H9 (cell line): Measurements from ENCODE around the gene SRGAP1. TPM values are rescaled to one million over a fixed set of nuclear protein-coding genes. Genes with fewer than 3 reads are reported as not detected.

Experiments used
- DNase-seq: peaks from one replicate; pipeline ENCODE4 v3.0.0-alpha.2; 2017
- H2AFZ ChIP-seq: one replicate; pipeline ENCODE4 v1.6.1; 2013; ENCODE audit warnings: mild to moderate bottlenecking, low read length, control low read depth, moderate library complexity
- H2AK5ac ChIP-seq: 2 replicates; pipeline ENCODE4 v1.6.1; 2013; ENCODE audit warnings: low read length, control low read depth, mixed read lengths; ENCODE audit not compliant: insufficient read length
- H2BK120ac ChIP-seq: one replicate; pipeline ENCODE4 v1.6.1; 2013; ENCODE audit warnings: low read depth, mild to moderate bottlenecking, low read length, control low read depth, inconsistent platforms; ENCODE audit not compliant: poor library complexity, severe bottlenecking
- H2BK12ac ChIP-seq: 2 replicates; pipeline ENCODE4 v1.6.1; 2013; ENCODE audit warnings: low read length, control low read depth, mixed read lengths, low read depth; ENCODE audit not compliant: insufficient read length
- H2BK15ac ChIP-seq: 2 replicates; pipeline ENCODE4 v1.6.1; 2013; ENCODE audit warnings: low read depth, low read length, control low read depth
- H2BK20ac ChIP-seq: one replicate; pipeline ENCODE4 v1.6.1; 2013; ENCODE audit warnings: low read depth, mild to moderate bottlenecking, low read length, control low read depth, inconsistent platforms; ENCODE audit not compliant: poor library complexity, severe bottlenecking
- H2BK5ac ChIP-seq: 2 replicates; pipeline ENCODE4 v1.6.1; 2013; ENCODE audit warnings: low read length, control low read depth, mixed read lengths; ENCODE audit not compliant: insufficient read length
- H3K14ac ChIP-seq: 2 replicates; pipeline ENCODE4 v1.6.1; 2013; ENCODE audit warnings: low read length, control low read depth; ENCODE audit not compliant: insufficient read depth
- H3K18ac ChIP-seq: 2 replicates; pipeline ENCODE4 v1.6.1; 2013; ENCODE audit warnings: low read depth, mild to moderate bottlenecking, mixed read lengths, low read length, control low read depth; ENCODE audit not compliant: insufficient read length
- H3K23ac ChIP-seq: 2 replicates; pipeline ENCODE4 v1.6.1; 2013; ENCODE audit warnings: low read length, control low read depth, mixed read lengths, low read depth; ENCODE audit not compliant: insufficient read length
- H3K23me2 ChIP-seq: 2 replicates; pipeline ENCODE4 v1.6.1; 2013; ENCODE audit warnings: low read depth, mild to moderate bottlenecking, mixed read lengths, low read length, control low read depth; ENCODE audit not compliant: insufficient read length, poor library complexity, severe bottlenecking
- H3K27ac ChIP-seq: 2 replicates; pipeline ENCODE4 v1.5.1; 2013; ENCODE audit warnings: low read length, control low read depth, mixed read lengths, low read depth; ENCODE audit not compliant: insufficient read length
- H3K27me3 ChIP-seq: 2 replicates; pipeline ENCODE4 v1.6.1; 2013; ENCODE audit warnings: low read length, control low read depth, inconsistent platforms; ENCODE audit not compliant: insufficient read depth
- H3K4ac ChIP-seq: 2 replicates; pipeline ENCODE4 v1.6.1; 2013; ENCODE audit warnings: low read depth, mild to moderate bottlenecking, control low read depth, inconsistent platforms, low read length, moderate library complexity
- H3K4me1 ChIP-seq: 2 replicates; pipeline ENCODE4 v1.6.1; 2013; ENCODE audit warnings: low read length, control low read depth, inconsistent platforms; ENCODE audit not compliant: insufficient read depth
- H3K4me2 ChIP-seq: 2 replicates; pipeline ENCODE4 v1.6.1; 2013; ENCODE audit warnings: low read length, control low read depth, mixed read lengths; ENCODE audit not compliant: insufficient read length, insufficient read depth
- H3K56ac ChIP-seq: 2 replicates; pipeline ENCODE4 v1.6.1; 2013; ENCODE audit warnings: low read depth, mild to moderate bottlenecking, mixed read lengths, low read length, control low read depth; ENCODE audit not compliant: insufficient read length
- H3K79me1 ChIP-seq: 2 replicates; pipeline ENCODE4 v1.6.1; 2013; ENCODE audit warnings: low read depth, mild to moderate bottlenecking, moderate library complexity, low read length, control low read depth, inconsistent platforms; ENCODE audit not compliant: insufficient read depth, poor library complexity, severe bottlenecking
- H3K79me2 ChIP-seq: 2 replicates; pipeline ENCODE4 v1.6.1; 2013; ENCODE audit warnings: low read length, control low read depth, inconsistent platforms; ENCODE audit not compliant: insufficient read depth
- H3K9ac ChIP-seq: 2 replicates; pipeline ENCODE4 v1.6.1; 2013; ENCODE audit warnings: low read length, control low read depth, mixed read lengths; ENCODE audit not compliant: insufficient read length; ENCODE audit errors: extremely low read depth
- H3K9me3 ChIP-seq: one replicate; pipeline ENCODE4 v1.6.1; 2013; ENCODE audit warnings: low read depth, low read length, inconsistent platforms; ENCODE audit not compliant: control insufficient read depth
- H3T11ph ChIP-seq: one replicate; pipeline ENCODE4 v1.6.1; 2013; ENCODE audit warnings: mild to moderate bottlenecking, low read length, control low read depth, inconsistent platforms
- H4K20me1 ChIP-seq: one replicate; pipeline ENCODE4 v1.6.1; 2013; ENCODE audit not compliant: control insufficient read depth, insufficient read length, insufficient read depth
- H4K5ac ChIP-seq: 2 replicates; pipeline ENCODE4 v1.6.1; 2013; ENCODE audit warnings: low read depth, mild to moderate bottlenecking, mixed read lengths, low read length, control low read depth; ENCODE audit not compliant: insufficient read length
- H4K8ac ChIP-seq: replicated peaks from 2 replicates; pipeline ENCODE4 v1.6.1; 2013; ENCODE audit warnings: low read length, control low read depth, mixed read lengths, low read depth; ENCODE audit not compliant: insufficient read length
- H4K91ac ChIP-seq: 2 replicates; pipeline ENCODE4 v1.6.1; 2013; ENCODE audit warnings: low read depth, mild to moderate bottlenecking, moderate library complexity, mixed read lengths, low read length, control low read depth; ENCODE audit not compliant: insufficient read length
- H3K27ac Mint-ChIP-seq, 3 experiments: 2 replicates in 2 of 3; 3 replicates in 1 of 3; pipeline ENCODE4 v1.8.0; 2020 to 2021; ENCODE audit warnings: mixed read lengths in 3 of 3, mild to moderate bottlenecking in 1 of 3, moderate library complexity in 1 of 3
- H3K27me3 Mint-ChIP-seq: 2 replicates; pipeline ENCODE4 v1.8.0; 2021; ENCODE audit warnings: low read depth, mild to moderate bottlenecking, moderate library complexity, mixed read lengths
- H3K36me3 Mint-ChIP-seq, 3 experiments: 2 replicates in 2 of 3; 3 replicates in 1 of 3; pipeline ENCODE4 v1.8.0; 2020 to 2021; ENCODE audit warnings: low read depth in 3 of 3, mixed read lengths in 3 of 3; ENCODE audit not compliant: insufficient read depth in 1 of 3
- H3K4me1 Mint-ChIP-seq, 2 experiments: 2 replicates each; pipeline ENCODE4 v1.8.0; 2020; ENCODE audit warnings: mixed read lengths in 2 of 2
- H3K4me3 Mint-ChIP-seq, 2 experiments: 2 replicates in 1 of 2; 3 replicates in 1 of 2; pipeline ENCODE4 v1.8.0; 2020 to 2021; ENCODE audit warnings: mild to moderate bottlenecking in 2 of 2, mixed read lengths in 2 of 2, moderate library complexity in 1 of 2
- H3K9me3 Mint-ChIP-seq, 2 experiments: 2 replicates in 1 of 2; 3 replicates in 1 of 2; pipeline ENCODE4 v1.8.0; 2020; ENCODE audit warnings: mild to moderate bottlenecking in 2 of 2, mixed read lengths in 2 of 2, moderate library complexity in 1 of 2
- WGBS: extraction: QIAGEN DNeasy Blood & Tissue Kit; methylation state at CpG from one replicate; pipeline ENCODE4 v1.1.7; 2013; ENCODE audit warnings: missing lambda C conversion rate, low lambda C conversion rate, mixed read lengths; ENCODE audit not compliant: insufficient read length; ENCODE audit errors: extremely low coverage; 5-methylcytosine and 5-hydroxymethylcytosine counted together
- total RNA-seq: library from RNA; stranded (reverse); gene quantifications from 2 replicates; pipeline ENCODE4 v1.2.1, GENCODE V29; 2021
- TF ChIP-seq, protein P1 (sequence below): fragments of 200-600 bp; sonication (generic); conservative IDR thresholded peaks from 3 replicates; pipeline ENCODE4 v1.8.0; 2021; ENCODE audit warnings: antibody characterized with exemption, mild to moderate bottlenecking

SRGAP1 gene
- total RNA-seq, 1 experiment from 2014 or later = 4.8 TPM

DNA sequence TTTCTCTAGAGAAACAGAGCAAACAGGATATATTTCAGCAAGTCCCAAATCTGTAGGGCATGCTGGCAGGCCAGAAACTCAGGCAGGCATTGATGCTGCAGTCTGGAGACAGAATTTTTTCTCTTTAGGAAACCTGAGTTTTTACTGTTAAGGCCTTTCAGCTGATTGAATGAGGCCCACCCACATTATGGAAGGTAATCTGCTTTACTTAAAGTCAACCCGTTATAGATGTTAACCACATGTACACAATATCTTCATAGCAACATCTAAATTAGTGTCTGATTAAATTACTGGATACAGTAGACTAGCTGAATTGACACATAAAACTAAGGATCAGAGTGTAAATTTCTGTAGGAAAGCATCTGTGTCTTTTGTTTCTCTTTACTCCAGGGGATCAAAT, 65.2 kb downstream of the SRGAP1 start:
- Mint-ChIP-seq H3K9me3 (peaks cover 3% of the 10 kb centered on the region in 2 experiments; a peak in 3 of 5 replicates), H3K4me3 (no peak overlapping the region), H3K27me3 (no peaks in the 10 kb centered on the region), H3K4me1 (0 out of 4 replicates have a peak, but pooled peaks cover 0 to 2% of the 10 kb centered on the region in 2 experiments), H3K27ac (no peak overlapping the region), H3K36me3 (peaks cover 0 to 4% (median 0%) of the 10 kb centered on the region in 3 experiments; a peak in 1 of 7 replicates)
- no peaks in the 10 kb centered on the region for H3K27me3 ChIP-seq
- H2BK5ac ChIP-seq = no peak overlapping the region
- H3K4me2 ChIP-seq = no peak overlapping the region
- no peak for DNase-seq
- no peak overlapping the region for H4K5ac ChIP-seq
- H4K20me1 ChIP-seq = no peaks in the 10 kb centered on the region
- H2BK15ac ChIP-seq = no peak overlapping the region
- H3K18ac ChIP-seq = no peak overlapping the region
- no peak overlapping the region for H2AK5ac ChIP-seq
- H2BK20ac ChIP-seq = no peak overlapping the region
- H3K56ac ChIP-seq = no peak overlapping the region
- H3K79me2 ChIP-seq = no peaks in the 10 kb centered on the region
- no peaks in the 10 kb centered on the region for H3K4me1 ChIP-seq
- H2BK12ac ChIP-seq = no peak overlapping the region
- no peak overlapping the region for H3K9ac ChIP-seq
- no peak overlapping the region for H3K4ac ChIP-seq
- H3K23ac ChIP-seq = no peak overlapping the region
- no peak overlapping the region for H3T11ph ChIP-seq
- H4K91ac ChIP-seq = no peak overlapping the region
- WGBS = no CpG with 5 or more reads among the region's 1 CpG
- no peak overlapping the region for H3K27ac ChIP-seq
- no peak overlapping the region for H2AFZ ChIP-seq
- H3K9me3 ChIP-seq = no peaks in the 10 kb centered on the region
- H3K79me1 ChIP-seq = no peaks in the 10 kb centered on the region
- TF ChIP-seq, protein P1, sequence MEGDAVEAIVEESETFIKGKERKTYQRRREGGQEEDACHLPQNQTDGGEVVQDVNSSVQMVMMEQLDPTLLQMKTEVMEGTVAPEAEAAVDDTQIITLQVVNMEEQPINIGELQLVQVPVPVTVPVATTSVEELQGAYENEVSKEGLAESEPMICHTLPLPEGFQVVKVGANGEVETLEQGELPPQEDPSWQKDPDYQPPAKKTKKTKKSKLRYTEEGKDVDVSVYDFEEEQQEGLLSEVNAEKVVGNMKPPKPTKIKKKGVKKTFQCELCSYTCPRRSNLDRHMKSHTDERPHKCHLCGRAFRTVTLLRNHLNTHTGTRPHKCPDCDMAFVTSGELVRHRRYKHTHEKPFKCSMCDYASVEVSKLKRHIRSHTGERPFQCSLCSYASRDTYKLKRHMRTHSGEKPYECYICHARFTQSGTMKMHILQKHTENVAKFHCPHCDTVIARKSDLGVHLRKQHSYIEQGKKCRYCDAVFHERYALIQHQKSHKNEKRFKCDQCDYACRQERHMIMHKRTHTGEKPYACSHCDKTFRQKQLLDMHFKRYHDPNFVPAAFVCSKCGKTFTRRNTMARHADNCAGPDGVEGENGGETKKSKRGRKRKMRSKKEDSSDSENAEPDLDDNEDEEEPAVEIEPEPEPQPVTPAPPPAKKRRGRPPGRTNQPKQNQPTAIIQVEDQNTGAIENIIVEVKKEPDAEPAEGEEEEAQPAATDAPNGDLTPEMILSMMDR = no peak
- no peaks in the 10 kb centered on the region for H3K23me2 ChIP-seq
- no peak overlapping the region for H3K14ac ChIP-seq
- H2BK120ac ChIP-seq = no peak overlapping the region
- H4K8ac ChIP-seq = no peak overlapping the region
